Hepatocyte (in vitro differentiated cells): ENCODE measurements around the gene SPOPL. TPM values are rescaled to one million over a fixed set of nuclear protein-coding genes. Genes with fewer than 3 reads are reported as not detected.
A peak's percentile ranks its signal among the peaks of the same experiment; 100 is the strongest.

Experiments used
- DNase-seq: peaks from one replicate; pipeline ENCODE4 v3.0.0-alpha.2; 2016; ENCODE audit warnings: low spot score
- H2AFZ ChIP-seq: fragments of 200-600 bp; sonication (generic); 2 replicates; pipeline ENCODE4 v1.6.0; 2016; ENCODE audit warnings: antibody characterized with exemption, mild to moderate bottlenecking
- H3K27ac ChIP-seq: fragments of 200-600 bp; sonication (generic); 2 replicates; pipeline ENCODE4 v1.5.1; 2016; ENCODE audit warnings: mild to moderate bottlenecking
- H3K27me3 ChIP-seq: fragments of 200-600 bp; sonication (generic); 2 replicates; pipeline ENCODE4 v1.6.1; 2016
- H3K36me3 ChIP-seq: fragments of 200-600 bp; sonication (generic); replicated peaks from 2 replicates; pipeline ENCODE4 v1.5.1; 2016; ENCODE audit warnings: low read depth; ENCODE audit not compliant: insufficient read depth
- H3K4me1 ChIP-seq: fragments of 200-600 bp; sonication (generic); 2 replicates; pipeline ENCODE4 v1.5.1; 2016; ENCODE audit warnings: mild to moderate bottlenecking, moderate library complexity; ENCODE audit not compliant: insufficient read depth
- H3K4me2 ChIP-seq: fragments of 200-600 bp; sonication (generic); 2 replicates; pipeline ENCODE4 v1.6.0; 2016
- H3K4me3 ChIP-seq: fragments of 200-600 bp; sonication (generic); 2 replicates; pipeline ENCODE4 v1.5.1; 2016; ENCODE audit warnings: mild to moderate bottlenecking
- H3K79me2 ChIP-seq: fragments of 200-600 bp; sonication (generic); 2 replicates; pipeline ENCODE4 v1.6.0; 2017; ENCODE audit warnings: mild to moderate bottlenecking
- H3K9me2 ChIP-seq: fragments of 200-600 bp; sonication (generic); replicated peaks from 2 replicates; pipeline ENCODE4 v1.6.0; 2017; ENCODE audit warnings: mild to moderate bottlenecking; ENCODE audit not compliant: insufficient read depth
- H3K9me3 ChIP-seq: fragments of 200-600 bp; sonication (generic); 2 replicates; pipeline ENCODE4 v1.5.1; 2016; ENCODE audit warnings: low read depth, mild to moderate bottlenecking
- H4K20me1 ChIP-seq: fragments of 200-600 bp; sonication (generic); 2 replicates; pipeline ENCODE4 v1.6.0; 2016; ENCODE audit warnings: mild to moderate bottlenecking; ENCODE audit not compliant: insufficient read depth, poor library complexity, severe bottlenecking
- EZH2 ChIP-seq: fragments of 200-600 bp; sonication (generic); IDR thresholded peaks from 2 replicates; pipeline ENCODE4 v1.6.1; 2016; ENCODE audit warnings: antibody characterized with exemption, mild to moderate bottlenecking, borderline replicate concordance
- EZH2phosphoT487 ChIP-seq: fragments of 200-600 bp; sonication (generic); IDR thresholded peaks from one replicate; pipeline ENCODE4 v1.6.1; 2018; ENCODE audit warnings: antibody characterized with exemption, mild to moderate bottlenecking, low read depth, moderate library complexity; ENCODE audit not compliant: unreplicated experiment, severe bottlenecking
- WGBS: methylation state at CpG from one replicate; pipeline ENCODE4 v1.1.6; 2016; ENCODE audit warnings: low lambda C conversion rate; ENCODE audit errors: missing lambda C conversion rate; 5-methylcytosine and 5-hydroxymethylcytosine counted together
- polyA plus RNA-seq: library from polyadenylated mRNA; unstranded; fragments of >200 nt; fragmentation: Nextera tagmentation; extraction: Ambion mirVana; gene quantifications from 2 replicates; pipeline ENCODE4 v1.2.1, GENCODE V29; 2016
- total RNA-seq: library from RNA; depleted of rRNA; stranded (reverse); fragments of >200 nt; gene quantifications from 2 replicates; pipeline ENCODE4 v1.2.3, GENCODE V29; 2014
- TF ChIP-seq, protein P1 (sequence below): fragments of 200-600 bp; sonication (generic); IDR thresholded peaks from 2 replicates; pipeline ENCODE4 v1.5.1; 2016; ENCODE audit warnings: antibody characterized with exemption, mild to moderate bottlenecking; ENCODE audit not compliant: poor library complexity

SPOPL gene
- total and polyA plus RNA-seq, 2 experiments from 2014 or later: 6.1 to 37.0 TPM

DNA sequence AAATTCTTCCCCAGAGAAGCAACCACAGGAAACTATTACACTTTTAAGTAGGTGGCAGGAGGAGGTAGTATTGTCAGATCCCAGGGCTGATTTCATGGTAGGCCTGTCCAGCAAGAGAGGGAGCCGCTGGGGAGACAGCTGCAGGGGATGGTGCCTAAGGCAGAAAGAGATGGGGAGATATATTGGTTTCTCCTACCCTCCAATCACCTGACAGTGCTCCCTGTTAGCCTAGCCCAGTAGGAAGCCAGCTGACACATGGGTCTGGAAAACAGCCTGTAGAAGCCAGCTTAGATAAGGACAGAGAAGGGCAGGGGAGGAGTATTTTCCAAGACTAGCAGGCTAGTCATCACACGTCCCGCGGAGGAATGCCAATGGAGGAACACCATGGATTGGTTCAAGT, 8.2 kb upstream of the SPOPL start:
- H3K27me3 ChIP-seq: no peaks in the 10 kb centered on the region
- peaks cover 19% of the 10 kb centered on the region for H3K4me1 ChIP-seq
- no peaks in the 10 kb centered on the region for H3K36me3 ChIP-seq
- no peak for DNase-seq
- no peak overlapping the region for H2AFZ ChIP-seq
- H3K9me2 ChIP-seq: no peaks in the 10 kb centered on the region
- TF ChIP-seq EZH2phosphoT487: no peak
- TF ChIP-seq, protein P1, sequence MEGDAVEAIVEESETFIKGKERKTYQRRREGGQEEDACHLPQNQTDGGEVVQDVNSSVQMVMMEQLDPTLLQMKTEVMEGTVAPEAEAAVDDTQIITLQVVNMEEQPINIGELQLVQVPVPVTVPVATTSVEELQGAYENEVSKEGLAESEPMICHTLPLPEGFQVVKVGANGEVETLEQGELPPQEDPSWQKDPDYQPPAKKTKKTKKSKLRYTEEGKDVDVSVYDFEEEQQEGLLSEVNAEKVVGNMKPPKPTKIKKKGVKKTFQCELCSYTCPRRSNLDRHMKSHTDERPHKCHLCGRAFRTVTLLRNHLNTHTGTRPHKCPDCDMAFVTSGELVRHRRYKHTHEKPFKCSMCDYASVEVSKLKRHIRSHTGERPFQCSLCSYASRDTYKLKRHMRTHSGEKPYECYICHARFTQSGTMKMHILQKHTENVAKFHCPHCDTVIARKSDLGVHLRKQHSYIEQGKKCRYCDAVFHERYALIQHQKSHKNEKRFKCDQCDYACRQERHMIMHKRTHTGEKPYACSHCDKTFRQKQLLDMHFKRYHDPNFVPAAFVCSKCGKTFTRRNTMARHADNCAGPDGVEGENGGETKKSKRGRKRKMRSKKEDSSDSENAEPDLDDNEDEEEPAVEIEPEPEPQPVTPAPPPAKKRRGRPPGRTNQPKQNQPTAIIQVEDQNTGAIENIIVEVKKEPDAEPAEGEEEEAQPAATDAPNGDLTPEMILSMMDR: no peak
- no peak for TF ChIP-seq EZH2
- no peaks in the 10 kb centered on the region for H3K9me3 ChIP-seq
- no peak overlapping the region for H3K27ac ChIP-seq
- H3K4me3 ChIP-seq: no peak overlapping the region
- no peak overlapping the region for H3K4me2 ChIP-seq
- no peaks in the 10 kb centered on the region for H4K20me1 ChIP-seq
- H3K79me2 ChIP-seq: peaks cover 5% of the 10 kb centered on the region
- WGBS: 71% methylated on average over 4 of the region's 4 CpGs

DNA sequence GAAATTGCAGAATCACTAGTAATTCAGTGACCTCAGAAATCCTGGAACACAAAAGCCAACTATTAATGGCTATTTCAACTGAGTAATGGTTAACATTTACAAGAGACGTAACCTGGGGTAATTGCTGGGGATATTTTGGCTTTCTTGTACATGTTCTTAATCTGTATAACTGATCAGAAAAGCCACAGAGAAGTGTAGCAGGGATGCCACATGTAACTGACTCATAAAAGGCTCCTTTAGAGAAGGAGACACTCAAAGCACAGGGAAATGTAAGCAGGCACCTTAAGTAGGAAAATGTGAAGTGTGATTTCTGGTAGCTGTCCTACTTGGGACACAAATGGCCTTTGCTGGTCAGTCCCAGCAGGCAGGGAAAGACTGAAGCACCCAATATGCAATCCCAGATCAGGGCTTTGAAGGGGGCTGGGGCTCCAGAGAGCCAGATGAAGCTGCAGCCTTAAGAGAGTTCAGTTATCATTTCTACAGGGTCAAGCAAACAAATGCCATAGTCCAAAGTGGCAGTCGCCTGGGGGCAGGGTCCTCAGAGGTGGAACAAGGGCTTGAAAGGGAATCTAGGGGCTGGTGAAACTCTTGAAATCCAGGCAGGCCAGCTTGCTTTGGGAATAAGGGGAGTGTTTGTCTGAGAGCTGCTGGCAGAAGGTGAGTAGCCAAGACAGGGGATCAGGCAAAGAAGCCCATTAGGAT, 7.2 kb upstream of the SPOPL start:
- Histone ChIP-seq H4K20me1 (no peaks in the 10 kb centered on the region), H3K36me3 (no peaks in the 10 kb centered on the region), H3K4me1 (peaks cover 19% of the 10 kb centered on the region), H2AFZ (no peak overlapping the region), H3K79me2 (peaks cover 5% of the 10 kb centered on the region), H3K27ac (peak overlapping the region; percentile 22), H3K27me3 (no peaks in the 10 kb centered on the region), H3K9me2 (no peaks in the 10 kb centered on the region), H3K4me3 (no peak overlapping the region), H3K9me3 (no peaks in the 10 kb centered on the region), H3K4me2 (peak overlapping the region; percentile 11)
- TF ChIP-seq EZH2phosphoT487 (no peak), EZH2 (no peak)
- TF ChIP-seq, protein P1: no peak
- DNase-seq: no peak
- WGBS: 59% methylated on average over 2 of the region's 2 CpGs

DNA sequence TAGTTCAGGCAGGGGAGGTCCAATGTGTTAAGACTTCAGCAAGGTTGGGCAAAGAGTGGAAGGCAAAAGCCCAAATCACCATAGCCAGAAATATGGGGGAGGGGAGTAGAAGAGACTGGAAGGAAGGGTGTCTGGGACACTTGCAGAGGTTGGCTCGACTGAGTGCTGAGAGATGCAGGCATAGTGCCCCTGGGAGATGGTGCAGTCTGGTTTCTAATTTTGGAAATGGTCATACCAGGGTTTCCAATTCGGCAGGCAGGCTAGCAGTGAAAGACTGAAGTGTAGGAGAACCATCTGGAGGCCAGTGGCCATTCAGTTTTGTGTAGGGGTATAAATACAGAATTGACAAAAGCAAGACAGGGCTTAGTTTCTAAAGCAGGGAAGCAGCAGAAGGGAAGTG, 6.2 kb upstream of the SPOPL start:
- Histone ChIP-seq H3K4me3 (no peak overlapping the region), H2AFZ (no peak overlapping the region), H3K9me3 (no peaks in the 10 kb centered on the region), H3K4me2 (no peak overlapping the region), H3K9me2 (no peaks in the 10 kb centered on the region), H3K79me2 (peaks cover 11% of the 10 kb centered on the region), H4K20me1 (no peaks in the 10 kb centered on the region), H3K4me1 (peaks cover 19% of the 10 kb centered on the region), H3K27ac (no peak overlapping the region), H3K36me3 (no peaks in the 10 kb centered on the region), H3K27me3 (no peaks in the 10 kb centered on the region)
- TF ChIP-seq EZH2 (no peak), EZH2phosphoT487 (no peak)
- TF ChIP-seq, protein P1: no peak
- 97% methylated on average over 2 of the region's 2 CpGs for WGBS
- DNase-seq: no peak
